Measurements from ENCODE around the gene NPDC1.
"Not testable (repeated sequence)": the region's sequence is repeated elsewhere in the genome, so short reads cannot be mapped to it uniquely, and the experiment has no call there.

Gene NPDC1

DNA sequence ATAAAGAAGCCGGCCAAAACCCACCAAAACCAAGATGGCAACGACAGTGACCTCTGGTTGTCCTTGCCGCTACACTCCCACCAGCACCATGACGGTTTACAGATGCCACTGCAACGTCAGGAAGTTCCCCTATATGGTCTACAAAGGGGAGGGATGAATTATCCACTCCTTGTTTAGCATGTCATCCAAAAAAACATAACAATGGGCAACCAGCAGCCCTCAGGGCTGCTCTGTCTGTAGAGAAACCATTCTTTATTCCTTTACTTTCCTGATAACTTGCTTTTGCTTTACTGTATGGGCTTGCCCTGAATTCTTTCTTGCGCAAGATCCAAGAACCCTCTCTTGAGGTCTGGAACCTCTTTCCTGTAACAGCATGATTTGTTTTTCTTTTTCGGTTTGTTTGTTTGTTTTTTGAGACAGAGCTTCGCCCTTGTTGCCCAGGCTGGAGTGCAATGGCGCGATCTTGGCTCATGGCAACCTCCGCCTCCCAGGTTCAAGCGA, 29.3 kb upstream of the NPDC1 start:
- no peak for DNase-seq (ENCODE audit: low read depth in 2 of 2)

DNA sequence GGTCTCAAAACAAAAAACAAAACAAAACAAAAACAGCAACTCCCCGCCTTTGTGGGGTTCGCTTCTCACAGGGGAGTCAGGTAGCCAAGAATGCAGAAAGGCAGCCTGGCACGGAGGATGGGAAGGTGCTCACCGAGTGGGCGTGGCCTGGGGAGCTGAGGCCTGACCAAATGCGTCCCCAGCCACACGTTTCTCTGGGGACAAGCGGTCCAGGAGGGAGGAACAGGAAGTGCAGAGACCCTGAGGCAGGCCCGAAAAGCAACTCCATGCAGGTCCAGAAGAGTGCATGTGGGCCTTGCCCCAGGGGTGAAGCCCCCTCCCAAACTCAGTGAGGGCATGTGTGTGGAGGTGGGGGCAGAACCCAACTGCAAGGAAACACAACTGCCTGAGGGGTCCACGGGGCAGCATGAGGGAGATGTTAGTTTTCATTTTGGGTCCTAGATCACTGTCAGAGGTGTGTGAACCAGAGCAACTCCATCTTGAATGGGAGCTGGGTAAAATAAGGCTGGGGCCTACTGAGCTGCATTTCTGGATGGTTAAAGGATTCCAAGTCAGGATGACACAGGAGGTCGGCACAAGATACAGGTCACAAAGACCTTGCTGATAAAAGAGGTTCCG, 28.8 kb upstream of the NPDC1 start:
- no peak for DNase-seq (ENCODE audit: low read depth in 2 of 2)

DNA sequence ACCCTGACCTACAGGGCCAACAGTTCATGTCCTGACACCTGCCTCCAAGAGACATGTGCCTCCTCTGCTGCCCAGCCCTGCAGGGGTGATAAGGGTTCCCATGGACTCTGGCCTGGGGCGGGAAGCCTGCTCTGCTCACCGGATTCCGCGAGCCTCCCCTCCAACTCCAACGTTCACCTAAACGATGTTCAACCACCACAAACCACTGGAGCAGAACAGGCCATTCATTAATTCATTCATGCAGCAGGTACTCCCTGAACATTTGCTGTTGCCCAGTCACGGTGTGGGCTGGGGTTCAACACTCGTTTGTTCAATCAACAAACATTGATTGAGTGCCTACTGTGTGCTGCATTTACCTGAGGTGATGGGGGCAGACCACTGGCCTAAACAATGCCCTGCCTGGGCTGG, 28.0 kb upstream of the NPDC1 start:
- no peak for DNase-seq (ENCODE audit: low read depth in 2 of 2)

DNA sequence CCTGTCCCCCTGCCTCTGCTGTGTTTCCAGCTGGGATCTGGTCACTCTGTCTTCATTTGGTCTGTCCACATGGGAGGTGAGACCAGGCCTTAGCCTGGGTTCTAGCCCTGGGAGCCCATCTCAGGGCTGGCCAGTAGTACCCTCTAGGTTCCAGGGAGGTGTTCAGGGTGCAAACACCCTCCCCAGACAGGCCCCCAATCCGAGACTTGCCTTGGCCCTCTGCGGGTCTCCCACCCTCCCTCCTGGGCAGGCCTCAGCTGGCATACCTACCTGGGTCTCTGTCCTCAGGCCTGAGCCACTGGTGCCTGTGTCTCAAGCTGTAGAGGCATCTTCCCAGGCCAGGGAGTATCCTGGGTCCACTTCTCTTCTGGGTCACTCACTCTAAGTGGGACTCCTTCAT, 25.3 kb upstream of the NPDC1 start:
- no peak for DNase-seq (ENCODE audit: low read depth in 2 of 2)

DNA sequence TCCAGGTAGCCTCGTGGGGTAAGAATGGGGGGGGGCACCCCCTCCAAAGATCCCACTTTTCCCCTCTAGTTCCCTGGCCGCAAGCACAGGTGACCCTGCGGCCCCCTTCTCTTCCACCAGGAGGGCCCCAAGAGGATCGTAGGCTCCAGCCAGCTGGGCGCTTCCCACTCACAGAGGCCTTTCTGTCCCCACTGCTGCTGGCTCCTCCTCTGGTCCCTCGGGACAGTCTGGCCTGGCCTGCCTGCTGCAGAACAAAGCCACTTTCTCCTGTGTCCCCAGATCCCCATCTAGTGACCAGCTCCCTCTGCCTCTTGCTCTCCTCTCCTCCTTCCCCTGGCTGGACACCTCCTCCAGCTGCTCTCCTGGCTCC, 24.9 kb upstream of the NPDC1 start:
- DNase-seq (ENCODE audit: low read depth in 2 of 2), result no peak

DNA sequence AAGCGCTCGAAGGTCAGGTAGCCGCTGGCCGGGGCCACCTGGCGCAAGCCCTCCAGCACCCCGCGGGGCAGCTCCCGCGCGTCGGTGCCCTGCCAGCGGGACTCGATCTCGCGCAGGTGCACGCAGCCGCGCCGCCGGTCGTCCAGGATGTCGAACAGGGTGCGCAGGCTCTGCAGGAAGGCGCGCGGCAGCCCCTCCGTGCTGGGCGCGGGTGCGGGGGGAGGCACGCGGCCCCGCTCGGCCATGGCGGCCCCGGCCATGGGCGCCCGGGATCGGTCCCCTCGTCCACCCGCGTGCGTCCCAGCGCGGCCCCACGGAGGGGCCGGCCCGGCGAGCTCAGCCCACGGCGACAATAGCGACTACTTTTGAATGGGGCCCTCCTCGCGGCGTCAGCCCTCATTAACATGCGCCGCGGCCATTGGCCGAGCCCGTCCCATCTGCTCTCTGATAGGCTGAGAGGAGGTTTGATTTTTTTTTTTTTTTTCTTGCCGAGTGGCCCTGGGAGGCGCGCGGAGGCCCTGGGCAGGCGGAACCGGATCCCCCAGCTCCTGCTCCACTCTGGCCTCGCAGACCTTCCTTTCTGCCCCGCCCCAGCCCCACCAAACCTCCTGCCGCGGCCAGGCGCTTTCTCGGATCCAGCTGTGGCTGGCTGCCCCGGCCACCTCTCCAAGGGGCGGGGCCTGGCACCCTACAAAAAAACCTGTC, 24.4 kb upstream of the NPDC1 start, which contains the start of gene SAPCD2:
SAPCD2 (minus strand) TSS at position 357 of the 705 bp plus-strand sequence; CDS start at position 260, 97 bp downstream.
- DNase-seq (ENCODE audit: low read depth in 2 of 2), result peak; percentile 74 to 80

DNA sequence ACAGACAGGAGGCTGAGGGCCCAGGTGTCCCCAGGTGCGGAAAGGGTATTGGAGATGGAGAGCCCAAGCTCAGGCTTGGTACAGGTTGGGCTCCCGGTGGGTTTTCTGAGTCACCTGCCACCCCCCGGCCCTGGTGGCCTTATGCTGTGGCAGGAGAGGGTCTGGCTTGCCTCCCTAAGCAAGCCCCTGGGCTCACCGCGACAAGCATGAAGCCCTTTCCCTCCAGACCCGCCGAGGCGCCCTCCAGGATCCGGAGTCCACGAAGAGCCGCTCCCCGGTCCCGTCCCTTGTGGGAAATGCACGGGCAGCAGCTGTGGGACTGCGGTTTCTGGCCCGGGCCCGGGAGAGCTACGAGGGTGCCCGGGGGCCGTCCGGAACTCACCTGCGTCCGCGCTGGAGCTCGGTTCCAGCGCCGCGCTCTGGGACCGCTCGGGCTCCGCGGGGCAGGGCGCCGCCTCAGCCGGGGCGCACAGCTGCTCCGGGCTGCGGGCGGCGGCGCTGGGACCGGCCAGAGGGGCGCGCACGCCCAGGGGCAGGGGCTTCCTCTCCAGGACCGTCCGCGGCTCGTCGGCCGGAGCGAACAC, 23.6 kb upstream of the NPDC1 start:
- DNase-seq (ENCODE audit: low read depth in 2 of 2), result no peak

DNA sequence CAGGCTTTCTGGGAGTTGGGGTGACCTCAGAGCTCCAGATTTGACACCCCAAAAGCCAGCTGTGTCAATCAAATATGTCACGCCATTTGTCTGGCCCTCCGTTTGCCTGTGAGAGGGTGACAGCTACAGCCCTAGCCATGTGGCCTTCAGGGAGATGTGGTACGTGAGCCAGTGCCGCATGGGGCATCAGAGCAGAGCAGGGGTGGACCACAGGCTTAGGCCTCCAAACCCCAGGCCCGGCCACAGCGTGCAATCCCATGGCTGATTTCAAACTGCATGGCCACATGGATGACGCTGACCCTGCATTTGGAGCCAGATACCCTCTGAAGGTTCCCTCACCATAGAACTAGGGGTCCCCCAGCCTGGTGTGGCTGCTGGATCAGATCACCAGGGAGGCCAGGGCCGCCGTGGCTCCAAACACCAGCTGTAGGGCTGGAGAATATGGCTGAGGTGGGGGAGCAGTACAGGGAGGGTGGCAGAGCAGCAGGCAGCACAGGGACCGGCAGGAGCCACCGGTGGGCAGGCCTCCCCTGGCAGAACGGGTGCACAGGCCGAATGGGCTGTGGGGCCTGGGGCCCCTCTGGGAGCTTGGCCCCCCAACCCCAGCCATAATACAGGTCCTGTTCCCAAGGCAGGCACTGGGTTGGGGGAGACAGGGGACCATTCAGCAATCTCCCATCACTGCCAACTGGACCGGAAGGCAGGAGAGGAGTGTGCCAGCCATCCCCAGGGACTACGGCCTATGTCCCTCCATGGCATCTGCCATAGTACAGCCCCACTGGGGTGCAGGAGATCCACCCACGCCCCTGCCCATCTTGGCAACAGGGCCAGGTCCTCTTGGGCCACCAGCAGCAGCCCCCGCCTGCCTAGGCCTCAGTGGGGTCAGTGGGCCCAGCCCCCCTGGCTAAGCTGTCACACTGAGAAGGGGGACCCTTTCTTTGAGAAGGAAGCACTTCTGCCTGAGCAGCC, 22.8 kb upstream of the NPDC1 start:
- no peak for DNase-seq (ENCODE audit: low read depth in 2 of 2)

DNA sequence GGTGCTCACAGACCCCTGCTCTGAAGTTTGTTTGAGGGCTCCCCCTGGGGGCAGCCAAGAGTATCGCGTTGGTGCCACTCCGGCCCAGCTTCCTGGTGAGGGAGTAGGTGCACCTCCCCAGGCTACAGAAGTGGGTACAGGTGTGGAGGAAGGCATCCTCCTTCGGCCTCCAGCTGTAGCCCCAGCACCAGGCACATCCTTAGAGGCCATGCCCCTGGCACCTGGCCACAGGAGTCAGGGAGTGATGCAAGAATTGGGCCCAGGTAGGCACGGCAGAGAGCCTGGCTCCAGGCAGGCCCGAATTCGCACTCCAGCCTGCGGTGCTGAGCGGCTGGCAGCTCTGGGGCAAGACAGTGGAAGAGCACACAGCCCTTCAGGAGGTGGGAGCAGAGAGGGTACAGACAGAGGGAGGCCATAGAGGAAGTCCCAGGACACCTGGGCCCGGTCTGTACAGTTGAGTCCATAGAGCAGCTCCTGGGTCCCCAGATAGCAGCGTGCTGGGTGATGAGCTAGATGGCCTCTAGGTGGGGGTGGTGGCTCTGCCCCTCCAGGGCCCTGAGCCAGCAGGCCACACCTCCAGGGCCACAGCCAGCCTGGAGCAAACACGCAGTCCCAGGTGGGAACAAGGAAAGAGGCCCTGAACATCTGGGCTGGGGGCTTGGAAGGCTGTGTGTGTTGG, 22.0 kb upstream of the NPDC1 start:
- DNase-seq (ENCODE audit: low read depth in 2 of 2), result peak; percentile 76 to 79

DNA sequence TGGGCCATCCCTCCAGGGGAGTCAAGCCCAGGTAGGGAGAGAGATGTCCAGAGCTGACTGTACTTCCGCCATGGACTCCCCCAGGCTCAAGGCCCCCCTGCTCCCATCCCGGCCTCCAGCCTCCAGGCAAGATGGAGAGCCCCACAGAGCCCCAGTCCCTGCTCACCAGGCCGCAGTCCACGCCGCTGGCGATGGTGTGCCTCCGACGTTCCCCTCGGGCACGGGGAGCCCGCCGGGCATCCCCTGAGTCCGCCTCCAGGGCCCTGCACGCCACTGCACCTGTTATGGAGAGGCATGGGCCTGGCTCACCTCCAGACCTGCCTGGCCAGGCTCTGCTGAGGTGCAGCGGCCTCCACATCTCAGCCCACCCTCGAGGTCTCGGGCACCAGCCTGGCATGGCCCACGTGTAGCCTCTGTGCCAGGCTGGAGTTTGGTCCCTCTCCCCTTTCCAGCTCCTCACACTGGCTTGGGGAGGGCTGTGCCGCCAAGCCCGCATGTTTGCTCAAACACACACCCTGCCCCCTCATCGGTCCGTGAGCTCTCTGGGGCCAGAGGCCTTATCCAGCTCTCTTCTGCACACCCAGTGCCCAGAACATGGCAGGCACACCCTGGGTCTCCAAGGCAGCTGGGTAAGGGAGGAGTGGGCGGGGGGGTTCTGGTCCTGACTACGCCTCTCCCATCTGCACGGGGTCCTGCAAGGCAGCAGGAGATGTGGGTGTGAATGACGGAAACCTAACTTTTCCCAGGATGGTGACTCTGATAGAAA, 20.3 kb upstream of the NPDC1 start:
- DNase-seq (ENCODE audit: low read depth in 2 of 2), result no peak

DNA sequence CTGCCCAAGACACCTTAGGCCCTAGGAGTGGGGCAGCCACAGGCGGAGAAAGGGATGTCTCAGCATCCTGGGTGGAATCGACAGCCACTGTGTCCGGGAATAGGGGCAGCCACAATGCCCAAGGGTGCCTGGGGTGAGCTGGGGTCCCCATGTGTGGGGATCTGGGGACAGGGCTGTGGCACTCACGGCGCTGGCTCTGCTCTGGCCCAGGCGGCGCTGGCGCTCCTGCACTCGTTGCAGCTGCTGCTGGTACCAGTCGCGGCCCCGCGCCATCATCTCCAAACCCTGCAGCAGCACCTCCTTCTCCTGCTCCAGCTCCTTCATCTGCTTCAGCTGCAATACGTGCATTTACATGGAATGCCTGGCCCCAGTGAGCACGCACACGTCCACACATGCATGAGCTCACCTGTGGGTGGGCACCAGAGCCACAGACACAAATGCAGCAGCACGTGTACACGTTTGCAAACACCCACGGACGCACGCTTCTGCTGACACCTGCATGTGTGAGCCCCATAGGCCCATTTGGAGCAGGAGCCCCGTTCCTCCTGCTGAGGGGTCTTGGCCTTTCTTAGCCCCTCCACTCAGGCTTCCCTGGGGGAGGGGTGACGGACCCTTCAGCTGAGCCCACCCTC, 19.5 kb upstream of the NPDC1 start:
- DNase-seq (ENCODE audit: low read depth in 2 of 2), result no peak

DNA sequence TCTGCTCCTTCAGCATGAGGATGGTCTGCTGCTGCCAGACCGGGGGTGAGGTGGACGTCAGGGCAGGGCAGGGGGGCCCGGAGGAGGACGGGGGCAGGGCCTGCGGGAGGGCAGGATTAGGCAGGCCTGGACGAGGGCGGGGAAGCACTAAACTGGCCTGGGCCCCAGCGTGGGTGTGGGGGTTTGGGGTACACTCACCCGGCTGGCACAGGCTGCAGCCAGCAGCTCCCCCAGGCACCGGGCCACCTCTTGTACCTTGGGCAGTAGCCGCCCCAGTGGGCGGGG, 18.8 kb upstream of the NPDC1 start:
- DNase-seq (ENCODE audit: low read depth in 2 of 2), result no peak

DNA sequence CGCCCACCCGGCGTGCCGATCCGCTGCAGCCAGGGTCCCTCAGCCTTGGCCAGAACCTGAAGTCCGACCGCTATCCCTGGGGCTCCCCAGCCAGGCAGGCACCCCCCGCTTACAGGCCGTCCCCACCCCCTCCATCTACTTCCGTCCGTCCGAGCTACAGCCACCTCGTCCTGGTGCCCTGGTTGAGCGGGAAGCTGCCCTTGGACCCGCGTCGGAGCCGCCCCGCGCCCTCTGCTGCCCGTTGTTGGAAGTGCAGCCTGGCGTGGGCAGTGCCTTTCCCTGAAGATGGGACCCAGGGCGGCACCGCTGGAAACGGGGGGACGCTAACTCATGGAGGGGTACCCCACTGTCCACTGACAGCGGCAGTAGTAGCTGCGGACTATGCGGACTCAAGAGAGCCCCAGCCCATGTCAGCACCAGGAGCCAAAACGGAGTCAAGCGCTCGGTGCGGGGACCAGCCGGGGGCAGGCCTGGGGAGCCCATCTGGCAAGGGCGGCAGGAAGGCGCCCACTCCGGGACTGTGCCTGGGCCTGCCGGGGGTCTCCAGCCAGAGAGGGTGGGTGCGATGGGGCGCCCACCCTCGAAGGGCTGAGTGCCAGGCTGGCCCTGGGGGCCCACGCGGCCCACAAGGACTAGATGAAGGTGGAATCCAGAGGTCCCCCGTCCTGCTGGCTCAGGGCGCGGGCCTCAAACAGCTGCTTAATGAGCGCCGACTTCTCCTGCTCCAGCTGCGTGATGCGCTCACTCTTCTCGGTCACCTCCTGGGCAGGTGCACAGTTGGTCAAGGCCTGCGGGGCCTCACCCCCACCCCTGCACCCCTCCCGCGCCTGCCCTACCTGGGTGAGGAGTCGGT, 18.3 kb upstream of the NPDC1 start:
- peak in 1 of 2 donors; percentile 36 for DNase-seq (ENCODE audit: low read depth in 2 of 2)

DNA sequence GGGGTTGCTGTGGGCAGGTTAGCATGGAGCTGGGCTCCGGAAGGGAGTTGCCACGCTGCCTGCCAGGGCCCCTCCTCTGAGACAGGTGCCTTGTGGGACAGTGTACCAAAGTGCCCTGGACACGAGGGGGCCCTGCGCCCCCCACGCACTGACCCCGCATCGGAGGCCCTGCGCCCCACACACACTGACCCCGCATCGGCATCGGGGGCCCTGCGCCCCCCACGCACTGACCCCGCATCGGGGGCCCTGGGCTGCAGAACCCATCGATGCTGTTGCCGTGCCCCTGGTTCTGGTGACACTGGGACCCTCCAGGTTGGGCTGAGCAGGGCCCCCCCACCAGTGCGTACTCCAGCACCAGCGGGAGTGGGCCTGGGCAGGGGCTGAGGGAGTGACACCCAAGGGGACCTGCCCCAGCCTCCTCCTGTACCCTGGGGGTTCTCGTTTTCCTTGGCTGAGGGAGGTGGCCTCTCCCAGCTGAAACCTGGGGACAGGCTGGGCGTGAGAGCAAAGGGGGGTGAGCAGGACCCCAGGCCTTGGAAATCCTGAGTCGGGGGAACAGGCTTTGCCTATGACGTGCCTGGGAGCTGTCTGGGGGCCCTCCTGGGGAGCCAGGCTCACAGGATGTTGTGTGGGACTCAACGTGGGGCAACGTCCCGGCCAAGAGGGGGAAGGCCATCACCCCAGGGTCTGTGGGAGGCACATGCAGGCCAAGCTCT, 17.5 kb upstream of the NPDC1 start:
- DNase-seq (ENCODE audit: low read depth in 2 of 2), result no peak

DNA sequence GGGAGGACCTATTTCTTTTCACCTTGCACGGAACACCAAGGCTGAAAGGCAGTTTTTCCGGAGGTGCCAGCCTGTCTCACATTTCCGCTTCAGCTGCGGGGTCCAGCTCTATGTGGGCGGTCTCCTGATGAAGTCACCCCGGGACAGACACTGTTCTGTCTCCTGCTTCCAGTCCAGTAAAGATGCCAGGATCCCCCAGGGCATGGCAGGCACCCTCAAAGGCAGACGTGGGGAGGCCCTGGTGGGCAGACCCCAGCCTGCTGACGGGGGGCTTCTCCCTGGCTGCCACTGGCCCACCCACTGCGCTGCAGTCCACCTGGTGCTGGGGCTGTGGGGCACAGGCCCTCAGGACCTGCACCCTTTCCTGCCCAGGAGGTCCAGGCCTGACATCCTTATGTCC, 16.8 kb upstream of the NPDC1 start:
- not testable (repeated sequence) for DNase-seq (ENCODE audit: low read depth in 2 of 2)

DNA sequence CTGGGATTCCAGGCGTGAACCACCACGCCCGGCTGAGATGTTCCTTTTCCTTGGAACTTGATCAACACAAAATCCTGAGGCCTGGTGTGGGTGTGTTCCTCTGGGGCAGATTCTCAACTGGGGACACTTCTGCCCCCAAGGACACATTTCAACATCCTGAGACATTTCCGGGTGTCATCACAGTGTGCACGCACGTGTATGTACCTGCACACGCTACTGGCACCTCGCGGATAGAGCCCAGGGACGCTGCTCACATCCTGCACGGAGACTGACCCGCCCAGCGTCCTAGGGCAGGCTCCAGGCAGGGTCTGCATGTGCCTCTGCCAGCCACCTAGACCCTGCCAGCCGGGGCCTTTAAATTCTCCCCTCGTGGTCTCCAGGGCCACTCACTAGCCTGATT, 16.4 kb upstream of the NPDC1 start:
- DNase-seq (ENCODE audit: low read depth in 2 of 2), result no peak

DNA sequence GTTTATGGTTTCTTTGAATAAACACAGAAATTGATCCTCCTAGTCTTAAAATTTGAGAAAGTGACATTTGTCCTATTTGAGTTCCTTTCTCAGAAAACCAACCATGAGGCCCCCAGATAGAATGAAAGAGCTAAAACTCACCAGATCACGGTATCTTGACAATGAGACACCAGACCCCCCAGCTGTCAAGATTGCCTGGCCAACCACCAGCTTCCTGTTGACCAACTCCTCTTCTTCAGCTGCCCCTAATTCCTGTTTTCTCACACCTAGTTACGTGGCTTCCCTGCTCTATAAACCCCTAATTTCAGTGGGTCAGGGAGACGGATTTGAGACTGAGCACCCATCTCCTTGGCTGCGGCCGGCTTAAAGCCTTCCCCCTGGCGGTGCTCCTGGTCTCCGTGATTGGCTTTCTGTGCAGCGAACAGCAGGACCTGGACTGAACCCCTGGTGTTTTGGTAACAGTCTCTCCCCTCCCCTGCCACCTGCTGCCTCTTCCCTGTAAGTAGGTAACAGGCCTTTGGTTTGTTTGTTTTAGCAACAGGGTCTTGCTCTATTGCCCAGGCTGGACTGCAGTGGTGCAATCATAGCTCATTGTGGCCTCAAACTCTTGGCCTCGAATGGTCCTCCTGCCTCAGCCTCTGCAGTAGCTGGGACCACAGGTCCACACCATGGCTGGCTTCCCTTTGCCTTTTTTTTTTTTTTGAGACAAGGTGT, 12.7 kb upstream of the NPDC1 start:
- DNase-seq (ENCODE audit: low read depth in 2 of 2), result no peak

DNA sequence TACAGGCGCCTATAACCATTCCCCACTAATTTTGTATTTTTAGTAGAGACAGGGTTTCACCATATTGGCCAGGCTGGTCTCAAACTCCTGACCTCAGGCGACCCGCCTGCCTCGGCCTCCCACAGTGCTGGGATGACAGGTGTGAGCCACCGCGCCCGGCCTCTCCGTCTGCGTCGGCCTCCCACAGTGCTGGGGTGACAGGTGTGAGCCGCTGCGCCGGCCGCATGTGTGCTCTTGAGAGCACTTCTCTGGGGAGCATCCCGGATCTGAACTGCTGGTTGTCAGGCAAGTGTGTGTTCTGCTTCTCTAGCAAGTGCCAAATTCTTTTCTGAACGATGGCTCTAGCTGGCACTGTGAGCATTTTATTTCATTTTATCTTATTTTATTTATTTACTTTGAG, 11.6 kb upstream of the NPDC1 start:
- no peak for DNase-seq (ENCODE audit: low read depth in 2 of 2)
